Ishikawa (cell line): ENCODE measurements around the gene PHACTR4.

ENCODE experiments used
- CEBPB ChIP-seq: IDR thresholded peaks from 2 replicates; pipeline ENCODE4 v1.6.1; 2012
- FOXM1 ChIP-seq: IDR thresholded peaks from 2 replicates; pipeline ENCODE4 v1.6.1; 2012; ENCODE audit warnings: low read depth, borderline replicate concordance
- MAX ChIP-seq: IDR thresholded peaks from 2 replicates; pipeline ENCODE4 v1.6.1; 2012
- RAD21 ChIP-seq: IDR thresholded peaks from 2 replicates; pipeline ENCODE4 v1.6.1; 2012; ENCODE audit warnings: low read depth
- TAF1 ChIP-seq: IDR thresholded peaks from 2 replicates; pipeline ENCODE4 v1.6.1; 2012; ENCODE audit warnings: low read depth, mild to moderate bottlenecking
- TEAD4 ChIP-seq: IDR thresholded peaks from 2 replicates; pipeline ENCODE4 v1.6.1; 2012

- no peak for TF ChIP-seq TAF1
- no peak for TF ChIP-seq FOXM1
- no peak for TF ChIP-seq RAD21
- TF ChIP-seq MAX = no peak
- TF ChIP-seq TEAD4 = no peak
- TF ChIP-seq CEBPB = no peak
These were observed 39.5 kb downstream of the PHACTR4 start for GRCh38 chr1:28409090-28409489.
